NT2/D1 (cell line): ENCODE data around the gene ZACN.

Source experiments
- SUZ12 ChIP-seq: IDR thresholded peaks from 2 replicates; pipeline ENCODE4 v1.6.1; 2011; ENCODE audit not compliant: insufficient read length, insufficient read depth; ENCODE audit errors: extremely low read depth
- YY1 ChIP-seq: IDR thresholded peaks from 2 replicates; pipeline ENCODE4 v1.6.1; 2011; ENCODE audit not compliant: insufficient read length, insufficient read depth
- ZNF274 ChIP-seq: IDR thresholded peaks from 2 replicates; pipeline ENCODE4 v1.6.1; 2011; ENCODE audit warnings: mild to moderate bottlenecking, low read depth, low read length

DNA sequence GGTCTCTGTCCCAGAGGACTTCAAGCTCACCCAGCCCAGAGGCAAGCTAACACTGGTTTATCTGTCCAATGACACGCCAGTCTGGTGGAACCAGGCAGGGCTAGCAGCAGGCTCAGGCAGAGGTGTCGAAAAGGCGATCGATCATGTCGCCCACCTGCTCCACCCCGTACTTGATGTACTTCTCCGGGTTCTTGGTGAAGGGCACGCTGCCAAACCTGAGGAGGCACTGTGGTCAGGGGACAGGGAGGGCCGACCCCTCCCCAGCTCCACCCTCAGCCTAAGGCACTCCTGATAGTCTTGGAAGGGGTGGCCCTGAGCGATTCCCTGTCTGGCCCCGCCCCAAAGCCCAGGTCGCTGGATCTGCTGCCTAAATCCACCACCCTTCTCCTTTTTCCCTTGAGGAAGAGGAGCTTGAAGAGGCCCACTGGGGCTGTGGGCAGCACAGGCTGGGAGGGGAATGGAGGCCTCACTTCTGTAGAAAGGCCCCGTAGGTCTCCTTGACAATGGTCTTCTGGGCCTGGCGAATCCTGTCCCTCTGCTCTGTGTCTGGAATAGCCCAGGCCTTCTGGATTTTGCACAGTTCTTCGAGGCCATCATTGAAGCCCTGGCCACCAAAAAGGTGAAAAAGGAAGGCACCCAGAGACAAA lies 4.7 kb downstream of the ZACN start:
- TF ChIP-seq YY1 = no peak
- no peak for TF ChIP-seq ZNF274
- no peak for TF ChIP-seq SUZ12
